BLaER1 treated with 17β-estradiol and CSF1 and Interleukin-3, amounts not matched to agents 10 nM and 100 nM (cell line): ENCODE measurements around the gene NDST1.

Source experiments
- H3K27ac ChIP-seq, 11 experiments: shearing (Covaris generic); formaldehyde crosslinking; 2 replicates each; pipeline ENCODE4 v1.8.1; 2022
- H3K27me3 ChIP-seq, 11 experiments: shearing (Covaris generic); formaldehyde crosslinking; 2 replicates each; pipeline ENCODE4 v1.8.1; 2022
- H3K36me3 ChIP-seq, 11 experiments: shearing (Covaris generic); formaldehyde crosslinking; 2 replicates each; pipeline ENCODE4 v1.8.1; 2022
- H3K4me1 ChIP-seq, 10 experiments: shearing (Covaris generic); formaldehyde crosslinking; 2 replicates each; pipeline ENCODE4 v1.8.1; 2022
- H3K4me2 ChIP-seq, 11 experiments: shearing (Covaris generic); formaldehyde crosslinking; 2 replicates each; pipeline ENCODE4 v1.8.1; 2022
- H3K4me3 ChIP-seq, 10 experiments: shearing (Covaris generic); formaldehyde crosslinking; 2 replicates each; pipeline ENCODE4 v1.8.1; 2022
- H3K9ac ChIP-seq, 11 experiments: shearing (Covaris generic); formaldehyde crosslinking; 2 replicates each; pipeline ENCODE4 v1.8.1; 2022
- H3K9me3 ChIP-seq, 11 experiments: shearing (Covaris generic); formaldehyde crosslinking; replicated peaks in 1 of 11; 2 replicates each; pipeline ENCODE4 v1.8.1; 2022
- H4K20me1 ChIP-seq, 11 experiments: shearing (Covaris generic); formaldehyde crosslinking; 2 replicates each; pipeline ENCODE4 v1.8.1; 2022
- Cebpa-rat ChIP-seq, 11 experiments: shearing (Covaris generic); IDR thresholded peaks; 2 replicates each; pipeline ENCODE4 v1.8.1; 2022

NDST1 gene

GRCh38 chr5:150508277-150508640 is 328 bp downstream of the NDST1 start:
- Histone ChIP-seq H3K27ac (0 out of 22 replicates have a peak overlapping the region, but pooled peaks of 1 of the 11 experiments have one; percentile 7), H3K9ac (peak overlapping the region in 7 of 11 experiments; percentile 14 to 54 (median 31); a peak in 10 of 22 replicates), H3K36me3 (peaks cover 0 to 2% (median 0%) of the 10 kb centered on the region in 11 experiments; a peak in 1 of 22 replicates), H3K4me3 (no peak overlapping the region), H3K9me3 (no peaks in the 10 kb centered on the region), H3K27me3 (no peaks in the 10 kb centered on the region), H4K20me1 (peaks cover 96 to 100% (median 99%) of the 10 kb centered on the region in 11 experiments), H3K4me2 (peak overlapping the region; percentile 51 to 85 (median 70); a peak in 19 of 22 replicates), H3K4me1 (peaks cover 40 to 71% (median 53%) of the 10 kb centered on the region in 10 experiments)
- no peak for TF ChIP-seq Cebpa-rat (IDR thresholded peaks at IDR 0.05)

- TF ChIP-seq Cebpa-rat (IDR thresholded peaks at IDR 0.05) = no peak
- Histone ChIP-seq H3K9ac (peak overlapping the region in 6 of 11 experiments; percentile 7 to 54 (median 25); a peak in 3 of 22 replicates), H3K4me3 (no peak overlapping the region), H3K27me3 (no peaks in the 10 kb centered on the region), H3K4me2 (peak overlapping the region in 8 of 11 experiments; percentile 56 to 85 (median 72); a peak in 16 of 22 replicates), H3K4me1 (peaks cover 40 to 71% (median 53%) of the 10 kb centered on the region in 10 experiments), H3K27ac (no peak overlapping the region), H4K20me1 (peaks cover 94 to 100% (median 99%) of the 10 kb centered on the region in 11 experiments), H3K36me3 (peaks cover 0 to 3% (median 0%) of the 10 kb centered on the region in 11 experiments; a peak in 2 of 22 replicates), H3K9me3 (no peaks in the 10 kb centered on the region)
Observed at GRCh38 chr5:150508828-150509227, 897 bp downstream of the NDST1 start.

- TF ChIP-seq Cebpa-rat (IDR thresholded peaks at IDR 0.05) = no peak
- Histone ChIP-seq H3K27me3 (no peaks in the 10 kb centered on the region), H3K27ac (no peak overlapping the region), H3K4me3 (no peak overlapping the region), H3K9me3 (no peaks in the 10 kb centered on the region), H3K4me2 (no peak overlapping the region), H4K20me1 (peaks cover 93 to 100% (median 98%) of the 10 kb centered on the region in 11 experiments), H3K4me1 (peaks cover 40 to 77% (median 63%) of the 10 kb centered on the region in 10 experiments), H3K36me3 (peaks cover 0 to 4% (median 0%) of the 10 kb centered on the region in 11 experiments; a peak in 1 of 22 replicates), H3K9ac (peak overlapping the region in 1 of 11 experiments; percentile 7; a peak in 1 of 22 replicates)
Observed at GRCh38 chr5:150509992-150510391, 2.1 kb downstream of the NDST1 start.

GRCh38 chr5:150510460-150511263 is 2.7 kb downstream of the NDST1 start:
- H3K4me2 ChIP-seq = peak overlapping the region in 7 of 11 experiments; percentile 12 to 54 (median 38); a peak in 8 of 22 replicates
- H4K20me1 ChIP-seq = peaks cover 88 to 100% (median 98%) of the 10 kb centered on the region in 11 experiments
- H3K4me1 ChIP-seq = peaks cover 40 to 75% (median 62%) of the 10 kb centered on the region in 10 experiments
- no peak overlapping the region for H3K27ac ChIP-seq
- no peaks in the 10 kb centered on the region for H3K27me3 ChIP-seq
- peaks cover 0 to 4% (median 0%) of the 10 kb centered on the region in 11 experiments; a peak in 1 of 22 replicates for H3K36me3 ChIP-seq
- no peak overlapping the region for H3K4me3 ChIP-seq
- TF ChIP-seq Cebpa-rat (IDR thresholded peaks at IDR 0.05) = no peak
- H3K9ac ChIP-seq = peak overlapping the region in 4 of 11 experiments; percentile 7 to 18 (median 13); a peak in 1 of 22 replicates
- H3K9me3 ChIP-seq = no peaks in the 10 kb centered on the region

GRCh38 chr5:150511578-150512367 is 3.8 kb downstream of the NDST1 start:
- Histone ChIP-seq H3K4me3 (no peak overlapping the region), H3K9ac (peak overlapping the region in 2 of 11 experiments; percentile 16 to 17; a peak in 2 of 22 replicates), H3K4me2 (peak overlapping the region in 8 of 11 experiments; percentile 12 to 54 (median 32); a peak in 15 of 22 replicates), H3K27ac (no peak overlapping the region), H3K9me3 (no peaks in the 10 kb centered on the region), H4K20me1 (peaks cover 80 to 100% (median 98%) of the 10 kb centered on the region in 11 experiments; a peak in 21 of 22 replicates), H3K4me1 (peaks cover 37 to 67% (median 56%) of the 10 kb centered on the region in 10 experiments), H3K27me3 (no peaks in the 10 kb centered on the region), H3K36me3 (peaks cover 0 to 4% (median 0%) of the 10 kb centered on the region in 11 experiments; a peak in 1 of 22 replicates)
- no peak for TF ChIP-seq Cebpa-rat (IDR thresholded peaks at IDR 0.05)

GRCh38 chr5:150512368-150512747 is 4.4 kb downstream of the NDST1 start:
- H3K9ac ChIP-seq = no peak overlapping the region
- H4K20me1 ChIP-seq = peaks cover 74 to 100% (median 98%) of the 10 kb centered on the region in 11 experiments; a peak in 21 of 22 replicates
- H3K27me3 ChIP-seq = no peaks in the 10 kb centered on the region
- H3K4me1 ChIP-seq = peaks cover 31 to 67% (median 56%) of the 10 kb centered on the region in 10 experiments
- peak overlapping the region in 3 of 11 experiments; percentile 26 to 54 (median 53); a peak in 3 of 22 replicates for H3K4me2 ChIP-seq
- H3K4me3 ChIP-seq = no peak overlapping the region
- H3K27ac ChIP-seq = no peak overlapping the region
- no peak for TF ChIP-seq Cebpa-rat (IDR thresholded peaks at IDR 0.05)
- H3K36me3 ChIP-seq = peaks cover 0 to 4% (median 0%) of the 10 kb centered on the region in 11 experiments; a peak in 1 of 22 replicates
- no peaks in the 10 kb centered on the region for H3K9me3 ChIP-seq

- TF ChIP-seq Cebpa-rat (IDR thresholded peaks at IDR 0.05) = no peak
- Histone ChIP-seq H3K4me1 (peaks cover 18 to 67% (median 55%) of the 10 kb centered on the region in 10 experiments), H3K4me2 (0 out of 22 replicates have a peak overlapping the region, but pooled peaks of 1 of the 11 experiments have one; percentile 24), H3K9me3 (no peaks in the 10 kb centered on the region), H3K27ac (no peak overlapping the region), H4K20me1 (peaks cover 70 to 100% (median 98%) of the 10 kb centered on the region in 11 experiments; a peak in 21 of 22 replicates), H3K27me3 (no peaks in the 10 kb centered on the region), H3K36me3 (peaks cover 0 to 6% (median under 1%) of the 10 kb centered on the region in 11 experiments; a peak in 7 of 22 replicates), H3K4me3 (no peak overlapping the region), H3K9ac (no peak overlapping the region)
Observed at GRCh38 chr5:150513375-150514309, 5.7 kb downstream of the NDST1 start.
